OCI-LY7 (cell line): ENCODE data around the gene DYNLRB1. TPM values are rescaled to one million over a fixed set of nuclear protein-coding genes. Genes with fewer than 3 reads are reported as not detected.

Experiments used
- BruUV-seq: library from RNA; stranded (reverse); fragments of 400-500 nt; replicated peaks from 2 replicates; lab custom pipeline; 2021; lab: Mats Ljungman, UMichigan
- CTCF ChIA-PET: fragments of 300-600 bp; sonication (Branson Sonifier 250); formaldehyde crosslinking; loops from one replicate; lab custom pipeline; 2022; ENCODE audit warnings: antibody characterized with exemption; ENCODE audit not compliant: unreplicated experiment; lab: Charles Lee
- POLR2A ChIA-PET: fragments of 300-600 bp; sonication (Branson Sonifier 250); formaldehyde crosslinking; loops from one replicate; lab custom pipeline; 2022; ENCODE audit warnings: antibody characterized with exemption; lab: Charles Lee
- DNase-seq: peaks from one replicate; pipeline ENCODE4 v3.0.0-alpha.2; 2015; ENCODE audit warnings: low spot score
- H2AFZ ChIP-seq: fragments of 200-600 bp; sonication (generic), shearing (Covaris generic); 2 replicates; pipeline ENCODE4 v1.6.1; 2014; ENCODE audit warnings: mild to moderate bottlenecking, antibody characterized with exemption, low read length, moderate library complexity
- H3K27ac ChIP-seq: fragments of 200-600 bp; sonication (generic); 2 replicates; pipeline ENCODE4 v1.5.1; 2014; ENCODE audit warnings: mixed run types, low read depth, mild to moderate bottlenecking, moderate library complexity, low read length, inconsistent platforms; ENCODE audit not compliant: poor library complexity, severe bottlenecking
- H3K36me3 ChIP-seq: fragments of 200-600 bp; sonication (generic); 2 replicates; pipeline ENCODE4 v1.6.1; 2014; ENCODE audit warnings: mild to moderate bottlenecking, antibody characterized with exemption, low read length, moderate library complexity, mixed read lengths; ENCODE audit not compliant: insufficient read depth
- H3K4me1 ChIP-seq: fragments of 200-600 bp; sonication (generic); 2 replicates; pipeline ENCODE4 v1.5.1; 2014; ENCODE audit warnings: mild to moderate bottlenecking, low read length; ENCODE audit not compliant: insufficient read depth, poor library complexity, severe bottlenecking
- H3K4me2 ChIP-seq: fragments of 200-600 bp; sonication (generic); 2 replicates; pipeline ENCODE4 v1.6.1; 2014; ENCODE audit warnings: mild to moderate bottlenecking, low read length
- H3K4me3 ChIP-seq: fragments of 200-600 bp; sonication (generic); 2 replicates; pipeline ENCODE4 v1.5.1; 2014; ENCODE audit warnings: mild to moderate bottlenecking, low read depth, low read length; ENCODE audit not compliant: poor library complexity, severe bottlenecking
- H3K79me2 ChIP-seq: fragments of 200-600 bp; sonication (generic); 2 replicates; pipeline ENCODE4 v1.6.1; 2016; ENCODE audit warnings: low read depth, mild to moderate bottlenecking, low read length, moderate library complexity, mixed read lengths; ENCODE audit not compliant: insufficient read depth
- H3K9me2 ChIP-seq: fragments of 200-600 bp; sonication (generic); 2 replicates; pipeline ENCODE4 v1.6.1; 2016; ENCODE audit warnings: mild to moderate bottlenecking, low read length, mixed read lengths; ENCODE audit not compliant: insufficient read depth
- H3K9me3 ChIP-seq: fragments of 200-600 bp; sonication (generic); 2 replicates; pipeline ENCODE4 v1.6.1; 2014; ENCODE audit warnings: mild to moderate bottlenecking, mixed run types, low read length, mixed read lengths
- H4K20me1 ChIP-seq: fragments of 200-600 bp; sonication (generic); 2 replicates; pipeline ENCODE4 v1.6.1; 2014; ENCODE audit warnings: mild to moderate bottlenecking, antibody characterized with exemption, low read length, moderate library complexity, mixed read lengths; ENCODE audit not compliant: insufficient read depth
- CTCF ChIP-seq: fragments of 200-600 bp; sonication (generic); conservative IDR thresholded peaks from 2 replicates; pipeline ENCODE4 v1.5.1; 2014; ENCODE audit warnings: mild to moderate bottlenecking, antibody characterized with exemption, low read length, moderate library complexity, mixed read lengths
- EZH2phosphoT487 ChIP-seq: fragments of 200-600 bp; sonication (generic); IDR thresholded peaks from 2 replicates; pipeline ENCODE4 v1.6.1; 2018; ENCODE audit warnings: low read depth, borderline replicate concordance, mild to moderate bottlenecking, mixed run types, antibody characterized with exemption, low read length, moderate library complexity, mixed read lengths
- intact Hi-C: fragments of 100-400 bp; cut with micrococcal nuclease; formaldehyde crosslinking; loops from one replicate; pipeline ENCODE4 v1.10.0; 2022; ENCODE audit not compliant: unreplicated experiment
- total RNA-seq, 2 experiments: library from RNA; depleted of rRNA in 1 of 2; stranded (reverse); fragments of >200 nt in 1 of 2; shearing (Covaris generic) in 1 of 2; gene quantifications; 2 replicates each; pipeline ENCODE4 v1.2.3, GENCODE V29; 2014 to 2022

Gene DYNLRB1
- total RNA-seq, 2 experiments from 2014 or later = 94.2 to 128 TPM

- Histone ChIP-seq H3K9me2 (no peaks in the 10 kb centered on the region), H2AFZ (no peak overlapping the region), H3K4me3 (no peak overlapping the region), H3K9me3 (no peaks in the 10 kb centered on the region), H4K20me1 (no peaks in the 10 kb centered on the region), H3K4me1 (no peaks in the 10 kb centered on the region), H3K4me2 (no peak overlapping the region), H3K79me2 (no peaks in the 10 kb centered on the region), H3K27ac (no peak overlapping the region), H3K36me3 (no peaks in the 10 kb centered on the region; the same call in 1 of the 2 replicates)
- intact Hi-C loops = no loop called here
- no peak for DNase-seq
- ChIA-PET CTCF (no interaction called here), POLR2A (no interaction called here)
- TF ChIP-seq EZH2phosphoT487 (no peak), CTCF (no peak)
- BruUV-seq = no TSS peak
These were observed 43.3 kb downstream of the DYNLRB1 start for GRCh38 chr20:34559311-34560140.

- Histone ChIP-seq H3K27ac (no peak overlapping the region), H3K79me2 (no peaks in the 10 kb centered on the region), H3K4me2 (no peak overlapping the region), H3K4me3 (no peak overlapping the region), H3K4me1 (no peaks in the 10 kb centered on the region), H3K9me2 (no peaks in the 10 kb centered on the region), H3K36me3 (no peaks in the 10 kb centered on the region; the same call in 1 of the 2 replicates), H4K20me1 (no peaks in the 10 kb centered on the region), H2AFZ (no peak overlapping the region), H3K9me3 (no peaks in the 10 kb centered on the region)
- no peak for DNase-seq
- POLR2A ChIA-PET = no interaction called here
- intact Hi-C loops = no loop called here
- CTCF ChIA-PET = no interaction called here
- BruUV-seq = no TSS peak
- no peak for TF ChIP-seq CTCF
- TF ChIP-seq EZH2phosphoT487 = no peak
These were observed 43.9 kb downstream of the DYNLRB1 start for GRCh38 chr20:34560141-34560523.

DNA sequence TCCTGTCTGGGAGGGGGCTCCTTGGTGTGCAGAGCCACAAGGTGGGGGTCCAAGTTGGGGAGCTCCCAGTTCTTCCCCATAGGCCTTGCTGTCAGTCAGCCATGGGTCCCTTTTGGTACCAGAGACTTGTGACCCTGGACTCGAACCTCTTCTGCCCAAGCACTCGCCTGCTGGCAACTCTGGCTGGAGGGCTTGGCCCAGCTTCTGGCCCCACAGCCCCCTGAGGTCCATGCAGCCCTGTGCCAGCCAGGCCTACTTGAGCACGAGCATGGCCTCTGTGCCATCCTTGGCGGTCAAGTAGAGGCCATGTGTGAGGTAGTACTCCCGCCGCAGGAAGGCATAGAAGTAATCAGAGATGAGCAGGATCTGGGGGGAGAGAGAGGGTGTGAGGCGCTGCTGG, 44.4 kb downstream of the DYNLRB1 start:
- H3K36me3 ChIP-seq = no peaks in the 10 kb centered on the region; the same call in 1 of the 2 replicates
- H3K4me1 ChIP-seq = no peaks in the 10 kb centered on the region
- no peaks in the 10 kb centered on the region for H3K9me2 ChIP-seq
- H3K4me3 ChIP-seq = no peak overlapping the region
- no peak overlapping the region for H2AFZ ChIP-seq
- no peaks in the 10 kb centered on the region for H4K20me1 ChIP-seq
- no peaks in the 10 kb centered on the region for H3K9me3 ChIP-seq
- no peaks in the 10 kb centered on the region for H3K79me2 ChIP-seq
- no TSS peak for BruUV-seq
- intact Hi-C loops = no loop called here
- TF ChIP-seq CTCF (no peak), EZH2phosphoT487 (no peak)
- CTCF ChIA-PET = no interaction called here
- H3K27ac ChIP-seq = no peak overlapping the region
- POLR2A ChIA-PET = no interaction called here
- DNase-seq = no peak
- no peak overlapping the region for H3K4me2 ChIP-seq
